ENCODE data around the gene STX3.
"Not testable (repeated sequence)": the region's sequence is repeated elsewhere in the genome, so short reads cannot be mapped to it uniquely, and the experiment has no call there.

Gene STX3

GRCh38 chr11:59833602-59834001, 78.4 kb downstream of the STX3 start:
- in situ Hi-C loops (cut with MboI; ENCODE audit: low pct_unique_long_range_greater_than_20kb, low sequenced_read_pairs, unreplicated experiment) = no loop called here
- no peak for DNase-seq (ENCODE audit: low spot score)
- TF ChIP-seq CTCF (IDR thresholded peaks at IDR 0.05; ENCODE audit: extremely low read depth, insufficient read depth, missing control alignments) = no peak

GRCh38 chr11:59839615-59840014, 84.4 kb downstream of the STX3 start:
- DNase-seq (ENCODE audit: low spot score) = no peak
- no peak for TF ChIP-seq CTCF (IDR thresholded peaks at IDR 0.05; ENCODE audit: extremely low read depth, insufficient read depth, missing control alignments)
- in situ Hi-C loops (cut with MboI; ENCODE audit: low pct_unique_long_range_greater_than_20kb, low sequenced_read_pairs, unreplicated experiment) = no loop called here

GRCh38 chr11:59841514-59841913, 86.3 kb downstream of the STX3 start:
- peak; percentile 4 for DNase-seq (ENCODE audit: low spot score)
- in situ Hi-C loops (cut with MboI; ENCODE audit: low pct_unique_long_range_greater_than_20kb, low sequenced_read_pairs, unreplicated experiment) = no loop called here
- no peak for TF ChIP-seq CTCF (IDR thresholded peaks at IDR 0.05; ENCODE audit: extremely low read depth, insufficient read depth, missing control alignments)

GRCh38 chr11:59842316-59842715, 87.1 kb downstream of the STX3 start:
- no peak for DNase-seq (ENCODE audit: low spot score)
- no peak for TF ChIP-seq CTCF (IDR thresholded peaks at IDR 0.05; ENCODE audit: extremely low read depth, insufficient read depth, missing control alignments)
- in situ Hi-C loops (cut with MboI; ENCODE audit: low pct_unique_long_range_greater_than_20kb, low sequenced_read_pairs, unreplicated experiment) = no loop called here

GRCh38 chr11:59845399-59845798, 90.2 kb downstream of the STX3 start, which contains the start of gene CBLIF:
TSS of gene CBLIF (minus strand) at chr11:59845499. CDS start at chr11:59845453, 46 bp downstream.
- no peak for TF ChIP-seq CTCF (IDR thresholded peaks at IDR 0.05; ENCODE audit: extremely low read depth, insufficient read depth, missing control alignments)
- in situ Hi-C loops (cut with MboI; ENCODE audit: low pct_unique_long_range_greater_than_20kb, low sequenced_read_pairs, unreplicated experiment) = no loop called here
- DNase-seq (ENCODE audit: low spot score) = no peak

GRCh38 chr11:59846556-59846955, 91.4 kb downstream of the STX3 start:
- DNase-seq (ENCODE audit: low spot score) = no peak
- no peak for TF ChIP-seq CTCF (IDR thresholded peaks at IDR 0.05; ENCODE audit: extremely low read depth, insufficient read depth, missing control alignments)
- in situ Hi-C loops (cut with MboI; ENCODE audit: low pct_unique_long_range_greater_than_20kb, low sequenced_read_pairs, unreplicated experiment) = no loop called here

GRCh38 chr11:59847626-59848025, 92.5 kb downstream of the STX3 start:
- in situ Hi-C loops (cut with MboI; ENCODE audit: low pct_unique_long_range_greater_than_20kb, low sequenced_read_pairs, unreplicated experiment) = no loop called here
- TF ChIP-seq CTCF (IDR thresholded peaks at IDR 0.05; ENCODE audit: extremely low read depth, insufficient read depth, missing control alignments) = no peak
- no peak for DNase-seq (ENCODE audit: low spot score)

GRCh38 chr11:59848439-59848838, 93.3 kb downstream of the STX3 start:
- in situ Hi-C loops (cut with MboI; ENCODE audit: low pct_unique_long_range_greater_than_20kb, low sequenced_read_pairs, unreplicated experiment); DNase-seq (ENCODE audit: low spot score): not testable (repeated sequence)

Data from GM13977 (cell line).